M059J (cell line): ENCODE results near the gene SERINC5. TPM values are rescaled to one million over a fixed set of nuclear protein-coding genes. Genes with fewer than 3 reads are reported as not detected.

Experiments
- DNase-seq: peaks from one replicate; pipeline ENCODE4 v3.0.0-alpha.2; 2012; ENCODE audit warnings: low read depth
- total RNA-seq: library from RNA; depleted of rRNA; stranded (reverse); fragments of >200 nt; shearing (Covaris generic); gene quantifications from 2 replicates; pipeline ENCODE4 v1.2.3, GENCODE V29; 2014; rRNA removed

SERINC5 gene
- total RNA-seq, 1 experiment from 2014 or later: 13.5 TPM

DNA sequence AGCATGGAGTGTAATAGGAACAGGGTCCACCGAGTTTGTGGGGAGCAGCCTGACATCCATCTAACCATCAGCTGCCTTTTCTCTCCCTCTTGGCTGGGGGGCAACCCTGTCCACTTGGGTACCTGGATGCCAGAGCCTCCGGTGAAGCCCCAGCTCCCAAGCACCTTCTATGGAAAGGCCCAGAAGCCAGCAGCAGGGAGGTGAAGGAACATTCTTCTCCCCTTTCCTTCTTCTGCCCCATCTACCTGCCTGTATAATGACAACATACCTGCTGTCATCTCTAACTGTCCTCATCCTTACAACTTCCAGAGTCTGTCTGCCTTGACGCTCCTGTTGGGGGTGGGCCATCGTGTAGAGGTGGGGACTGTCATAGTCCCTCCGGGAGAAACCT is 187.6 kb downstream of the SERINC5 start:
- DNase-seq: no peak

DNA sequence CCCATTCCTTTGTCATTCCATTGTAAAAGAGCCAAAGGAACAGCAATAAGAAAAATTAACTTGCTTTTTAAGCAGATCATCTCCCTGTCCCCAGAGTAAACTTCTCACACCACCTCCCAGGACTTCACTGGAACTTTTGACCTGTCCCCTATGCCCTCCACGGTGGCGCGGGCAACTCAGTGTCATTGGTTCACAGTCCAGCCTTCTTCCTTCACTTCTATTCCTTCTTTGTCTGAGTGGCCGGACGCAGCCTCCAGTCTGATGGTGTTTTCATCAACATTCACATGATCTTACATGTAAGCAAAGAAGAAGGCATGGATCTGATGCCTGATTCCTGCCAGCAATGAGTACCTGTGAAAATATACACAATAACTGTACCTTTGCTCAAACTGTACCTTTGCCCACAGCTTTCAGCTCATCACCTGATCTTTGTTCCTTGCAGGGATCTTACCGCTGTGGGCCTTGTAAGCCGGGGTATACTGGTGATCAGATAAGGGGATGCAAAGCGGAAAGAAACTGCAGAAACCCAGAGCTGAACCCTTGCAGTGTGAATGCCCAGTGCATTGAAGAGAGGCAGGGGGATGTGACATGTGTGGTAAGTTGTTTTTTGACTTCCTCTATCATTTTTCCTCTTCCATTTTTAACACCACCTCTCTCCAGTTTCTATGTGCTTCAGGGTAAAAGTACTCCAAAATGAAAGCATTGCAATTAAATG is 188.2 kb downstream of the SERINC5 start:
- no peak for DNase-seq

DNA sequence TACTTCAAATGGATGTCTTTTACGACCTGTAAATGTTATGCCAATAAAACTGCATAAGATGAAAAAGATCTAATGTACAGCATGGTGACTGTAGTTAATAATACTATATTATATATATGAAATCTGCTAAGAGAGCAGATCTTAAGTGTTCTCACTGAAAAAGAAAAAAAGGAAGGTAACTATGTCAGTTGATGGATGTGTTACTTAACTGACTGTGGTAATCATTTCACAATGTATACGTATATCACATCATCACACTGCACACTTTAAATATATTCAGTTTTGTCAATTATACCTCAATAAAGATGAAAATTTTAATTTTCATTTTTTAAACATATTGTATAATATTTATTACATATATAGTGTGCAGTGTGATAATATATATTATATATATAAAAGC is 188.8 kb downstream of the SERINC5 start:
- no peak for DNase-seq

DNA sequence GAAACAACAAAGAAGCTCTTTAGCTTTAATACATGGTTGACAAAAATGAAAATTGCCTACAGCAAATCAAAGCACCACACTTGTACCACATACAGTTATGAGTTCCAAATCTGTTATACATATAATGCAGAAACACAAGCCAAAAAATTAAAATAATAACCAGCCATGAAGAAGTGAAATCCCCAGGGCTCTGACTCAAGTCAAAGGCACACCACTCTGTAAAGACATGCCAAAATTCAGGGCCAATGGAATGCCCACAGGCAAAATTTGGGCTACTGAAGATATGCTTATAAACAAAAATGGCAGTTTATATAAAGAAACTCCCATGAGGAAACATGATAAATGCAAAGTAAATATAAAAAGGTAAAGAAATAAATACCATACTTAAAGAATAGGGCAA is 191.7 kb downstream of the SERINC5 start:
- no peak for DNase-seq

Other genes with a start within 250 kb of the SERINC5 start
- gene THBS4, start 220.7 kb downstream of the SERINC5 start, total RNA-seq: 0.22 and 0.79 TPM in 2 replicates
- not detected in 2 replicates for gene SPZ1, start 64.0 kb upstream of the SERINC5 start, total RNA-seq
- gene ZFYVE16, start 152.0 kb upstream of the SERINC5 start, total RNA-seq: 21.9 and 26.9 TPM in 2 replicates
- gene FAM151B, start 232.1 kb upstream of the SERINC5 start, total RNA-seq: 1.6 TPM in 1 of 2 replicates, not detected in the other